WTC11 (cell line): Measurements from ENCODE around the gene NSG2.

Source experiments
- CBFB ChIP-seq: sonication (generic); formaldehyde crosslinking; IDR thresholded peaks from 2 replicates; pipeline ENCODE4 v1.8.1; 2022; ENCODE audit warnings: mild to moderate bottlenecking, low read depth, missing genetic modification reagents
- FOXJ3 ChIP-seq: sonication (generic); formaldehyde crosslinking; IDR thresholded peaks from 2 replicates; pipeline ENCODE4 v1.9.0; 2021; ENCODE audit warnings: missing genetic modification reagents, mild to moderate bottlenecking, borderline replicate concordance
- NR1H2 ChIP-seq: sonication (generic); formaldehyde crosslinking; IDR thresholded peaks from 2 replicates; pipeline ENCODE4 v1.9.0; 2021; ENCODE audit warnings: mild to moderate bottlenecking, moderate library complexity, missing genetic modification reagents
- TF ChIP-seq, protein P1 (sequence below): sonication (generic); formaldehyde crosslinking; IDR thresholded peaks from 2 replicates; pipeline ENCODE4 v1.8.1; 2023; ENCODE audit warnings: mild to moderate bottlenecking, missing genetic modification reagents
- TF ChIP-seq, protein P2 (sequence below): sonication (generic); formaldehyde crosslinking; IDR thresholded peaks from 2 replicates; pipeline ENCODE4 v1.8.0; 2022; ENCODE audit warnings: mild to moderate bottlenecking, missing genetic modification reagents
- TF ChIP-seq, protein P3 (sequence below): sonication (generic); formaldehyde crosslinking; IDR thresholded peaks from 2 replicates; pipeline ENCODE4 v1.8.1; 2023; ENCODE audit warnings: mild to moderate bottlenecking, missing genetic modification reagents, moderate library complexity
- TF ChIP-seq, protein P4 (sequence below): sonication (generic); formaldehyde crosslinking; conservative IDR thresholded peaks from 2 replicates; pipeline ENCODE4 v1.8.1; 2023; ENCODE audit warnings: mild to moderate bottlenecking, low read depth, missing genetic modification reagents, moderate library complexity
- TF ChIP-seq, protein P5 (sequence below): fragments of 200-600 bp; IDR thresholded peaks from 2 replicates; pipeline ENCODE4 v1.8.0; 2022; ENCODE audit warnings: antibody characterized with exemption
- TF ChIP-seq, protein P6 (sequence below): fragments of 250-450 bp; sonication (Bioruptor Pico); IDR thresholded peaks from 2 replicates; pipeline ENCODE4 v1.9.0; 2021; ENCODE audit warnings: mild to moderate bottlenecking
- TF ChIP-seq, protein P7 (sequence below): sonication (generic); formaldehyde crosslinking; IDR thresholded peaks from 2 replicates; pipeline ENCODE4 v1.8.0; 2023; ENCODE audit warnings: missing genetic modification reagents, mild to moderate bottlenecking, borderline replicate concordance
- TF ChIP-seq, protein P8 (sequence below): sonication (generic); formaldehyde crosslinking; IDR thresholded peaks from 2 replicates; pipeline ENCODE4 v1.8.0; 2022; ENCODE audit warnings: missing genetic modification reagents

DNA sequence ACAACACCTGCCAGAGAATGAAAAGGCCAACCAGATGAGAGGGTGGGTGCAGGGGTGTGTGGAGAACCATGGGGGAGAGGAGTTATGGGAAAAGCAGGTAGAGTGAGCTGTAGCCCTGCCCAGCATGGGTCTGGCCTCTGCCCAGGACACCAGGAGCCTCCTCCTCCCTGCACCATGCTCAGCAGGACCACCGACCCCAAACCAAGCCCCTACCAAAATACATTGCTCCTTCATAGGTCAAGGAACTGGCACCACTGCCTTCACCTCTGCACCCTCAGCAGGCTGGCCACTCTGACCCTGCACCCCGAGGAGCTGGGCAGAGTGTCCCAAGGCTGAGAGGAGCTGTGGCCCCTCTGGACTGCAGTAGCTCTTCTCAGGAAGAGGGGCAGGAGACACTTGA is 102.0 kb downstream of the NSG2 start:
- TF ChIP-seq, protein P1, sequence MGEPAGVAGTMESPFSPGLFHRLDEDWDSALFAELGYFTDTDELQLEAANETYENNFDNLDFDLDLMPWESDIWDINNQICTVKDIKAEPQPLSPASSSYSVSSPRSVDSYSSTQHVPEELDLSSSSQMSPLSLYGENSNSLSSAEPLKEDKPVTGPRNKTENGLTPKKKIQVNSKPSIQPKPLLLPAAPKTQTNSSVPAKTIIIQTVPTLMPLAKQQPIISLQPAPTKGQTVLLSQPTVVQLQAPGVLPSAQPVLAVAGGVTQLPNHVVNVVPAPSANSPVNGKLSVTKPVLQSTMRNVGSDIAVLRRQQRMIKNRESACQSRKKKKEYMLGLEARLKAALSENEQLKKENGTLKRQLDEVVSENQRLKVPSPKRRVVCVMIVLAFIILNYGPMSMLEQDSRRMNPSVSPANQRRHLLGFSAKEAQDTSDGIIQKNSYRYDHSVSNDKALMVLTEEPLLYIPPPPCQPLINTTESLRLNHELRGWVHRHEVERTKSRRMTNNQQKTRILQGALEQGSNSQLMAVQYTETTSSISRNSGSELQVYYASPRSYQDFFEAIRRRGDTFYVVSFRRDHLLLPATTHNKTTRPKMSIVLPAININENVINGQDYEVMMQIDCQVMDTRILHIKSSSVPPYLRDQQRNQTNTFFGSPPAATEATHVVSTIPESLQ (CRISPR knock-in tag) = no peak
- TF ChIP-seq, protein P2, sequence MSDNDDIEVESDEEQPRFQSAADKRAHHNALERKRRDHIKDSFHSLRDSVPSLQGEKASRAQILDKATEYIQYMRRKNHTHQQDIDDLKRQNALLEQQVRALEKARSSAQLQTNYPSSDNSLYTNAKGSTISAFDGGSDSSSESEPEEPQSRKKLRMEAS = no peak
- TF ChIP-seq, protein P3, sequence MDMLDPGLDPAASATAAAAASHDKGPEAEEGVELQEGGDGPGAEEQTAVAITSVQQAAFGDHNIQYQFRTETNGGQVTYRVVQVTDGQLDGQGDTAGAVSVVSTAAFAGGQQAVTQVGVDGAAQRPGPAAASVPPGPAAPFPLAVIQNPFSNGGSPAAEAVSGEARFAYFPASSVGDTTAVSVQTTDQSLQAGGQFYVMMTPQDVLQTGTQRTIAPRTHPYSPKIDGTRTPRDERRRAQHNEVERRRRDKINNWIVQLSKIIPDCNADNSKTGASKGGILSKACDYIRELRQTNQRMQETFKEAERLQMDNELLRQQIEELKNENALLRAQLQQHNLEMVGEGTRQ (CRISPR knock-in tag) = no peak
- TF ChIP-seq, protein P4, sequence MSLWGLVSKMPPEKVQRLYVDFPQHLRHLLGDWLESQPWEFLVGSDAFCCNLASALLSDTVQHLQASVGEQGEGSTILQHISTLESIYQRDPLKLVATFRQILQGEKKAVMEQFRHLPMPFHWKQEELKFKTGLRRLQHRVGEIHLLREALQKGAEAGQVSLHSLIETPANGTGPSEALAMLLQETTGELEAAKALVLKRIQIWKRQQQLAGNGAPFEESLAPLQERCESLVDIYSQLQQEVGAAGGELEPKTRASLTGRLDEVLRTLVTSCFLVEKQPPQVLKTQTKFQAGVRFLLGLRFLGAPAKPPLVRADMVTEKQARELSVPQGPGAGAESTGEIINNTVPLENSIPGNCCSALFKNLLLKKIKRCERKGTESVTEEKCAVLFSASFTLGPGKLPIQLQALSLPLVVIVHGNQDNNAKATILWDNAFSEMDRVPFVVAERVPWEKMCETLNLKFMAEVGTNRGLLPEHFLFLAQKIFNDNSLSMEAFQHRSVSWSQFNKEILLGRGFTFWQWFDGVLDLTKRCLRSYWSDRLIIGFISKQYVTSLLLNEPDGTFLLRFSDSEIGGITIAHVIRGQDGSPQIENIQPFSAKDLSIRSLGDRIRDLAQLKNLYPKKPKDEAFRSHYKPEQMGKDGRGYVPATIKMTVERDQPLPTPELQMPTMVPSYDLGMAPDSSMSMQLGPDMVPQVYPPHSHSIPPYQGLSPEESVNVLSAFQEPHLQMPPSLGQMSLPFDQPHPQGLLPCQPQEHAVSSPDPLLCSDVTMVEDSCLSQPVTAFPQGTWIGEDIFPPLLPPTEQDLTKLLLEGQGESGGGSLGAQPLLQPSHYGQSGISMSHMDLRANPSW (CRISPR knock-in tag) = no peak
- TF ChIP-seq, protein P5, sequence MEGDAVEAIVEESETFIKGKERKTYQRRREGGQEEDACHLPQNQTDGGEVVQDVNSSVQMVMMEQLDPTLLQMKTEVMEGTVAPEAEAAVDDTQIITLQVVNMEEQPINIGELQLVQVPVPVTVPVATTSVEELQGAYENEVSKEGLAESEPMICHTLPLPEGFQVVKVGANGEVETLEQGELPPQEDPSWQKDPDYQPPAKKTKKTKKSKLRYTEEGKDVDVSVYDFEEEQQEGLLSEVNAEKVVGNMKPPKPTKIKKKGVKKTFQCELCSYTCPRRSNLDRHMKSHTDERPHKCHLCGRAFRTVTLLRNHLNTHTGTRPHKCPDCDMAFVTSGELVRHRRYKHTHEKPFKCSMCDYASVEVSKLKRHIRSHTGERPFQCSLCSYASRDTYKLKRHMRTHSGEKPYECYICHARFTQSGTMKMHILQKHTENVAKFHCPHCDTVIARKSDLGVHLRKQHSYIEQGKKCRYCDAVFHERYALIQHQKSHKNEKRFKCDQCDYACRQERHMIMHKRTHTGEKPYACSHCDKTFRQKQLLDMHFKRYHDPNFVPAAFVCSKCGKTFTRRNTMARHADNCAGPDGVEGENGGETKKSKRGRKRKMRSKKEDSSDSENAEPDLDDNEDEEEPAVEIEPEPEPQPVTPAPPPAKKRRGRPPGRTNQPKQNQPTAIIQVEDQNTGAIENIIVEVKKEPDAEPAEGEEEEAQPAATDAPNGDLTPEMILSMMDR = no peak
- TF ChIP-seq FOXJ3 (CRISPR knock-in tag) (no peak), NR1H2 (CRISPR knock-in tag) (no peak), CBFB (CRISPR knock-in tag) (no peak)
- TF ChIP-seq, protein P6, sequence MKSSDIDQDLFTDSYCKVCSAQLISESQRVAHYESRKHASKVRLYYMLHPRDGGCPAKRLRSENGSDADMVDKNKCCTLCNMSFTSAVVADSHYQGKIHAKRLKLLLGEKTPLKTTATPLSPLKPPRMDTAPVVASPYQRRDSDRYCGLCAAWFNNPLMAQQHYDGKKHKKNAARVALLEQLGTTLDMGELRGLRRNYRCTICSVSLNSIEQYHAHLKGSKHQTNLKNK (CRISPR knock-in tag) = no peak
- TF ChIP-seq, protein P7, sequence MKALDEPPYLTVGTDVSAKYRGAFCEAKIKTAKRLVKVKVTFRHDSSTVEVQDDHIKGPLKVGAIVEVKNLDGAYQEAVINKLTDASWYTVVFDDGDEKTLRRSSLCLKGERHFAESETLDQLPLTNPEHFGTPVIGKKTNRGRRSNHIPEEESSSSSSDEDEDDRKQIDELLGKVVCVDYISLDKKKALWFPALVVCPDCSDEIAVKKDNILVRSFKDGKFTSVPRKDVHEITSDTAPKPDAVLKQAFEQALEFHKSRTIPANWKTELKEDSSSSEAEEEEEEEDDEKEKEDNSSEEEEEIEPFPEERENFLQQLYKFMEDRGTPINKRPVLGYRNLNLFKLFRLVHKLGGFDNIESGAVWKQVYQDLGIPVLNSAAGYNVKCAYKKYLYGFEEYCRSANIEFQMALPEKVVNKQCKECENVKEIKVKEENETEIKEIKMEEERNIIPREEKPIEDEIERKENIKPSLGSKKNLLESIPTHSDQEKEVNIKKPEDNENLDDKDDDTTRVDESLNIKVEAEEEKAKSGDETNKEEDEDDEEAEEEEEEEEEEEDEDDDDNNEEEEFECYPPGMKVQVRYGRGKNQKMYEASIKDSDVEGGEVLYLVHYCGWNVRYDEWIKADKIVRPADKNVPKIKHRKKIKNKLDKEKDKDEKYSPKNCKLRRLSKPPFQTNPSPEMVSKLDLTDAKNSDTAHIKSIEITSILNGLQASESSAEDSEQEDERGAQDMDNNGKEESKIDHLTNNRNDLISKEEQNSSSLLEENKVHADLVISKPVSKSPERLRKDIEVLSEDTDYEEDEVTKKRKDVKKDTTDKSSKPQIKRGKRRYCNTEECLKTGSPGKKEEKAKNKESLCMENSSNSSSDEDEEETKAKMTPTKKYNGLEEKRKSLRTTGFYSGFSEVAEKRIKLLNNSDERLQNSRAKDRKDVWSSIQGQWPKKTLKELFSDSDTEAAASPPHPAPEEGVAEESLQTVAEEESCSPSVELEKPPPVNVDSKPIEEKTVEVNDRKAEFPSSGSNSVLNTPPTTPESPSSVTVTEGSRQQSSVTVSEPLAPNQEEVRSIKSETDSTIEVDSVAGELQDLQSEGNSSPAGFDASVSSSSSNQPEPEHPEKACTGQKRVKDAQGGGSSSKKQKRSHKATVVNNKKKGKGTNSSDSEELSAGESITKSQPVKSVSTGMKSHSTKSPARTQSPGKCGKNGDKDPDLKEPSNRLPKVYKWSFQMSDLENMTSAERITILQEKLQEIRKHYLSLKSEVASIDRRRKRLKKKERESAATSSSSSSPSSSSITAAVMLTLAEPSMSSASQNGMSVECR (CRISPR knock-in tag) = no peak
- TF ChIP-seq, protein P8, sequence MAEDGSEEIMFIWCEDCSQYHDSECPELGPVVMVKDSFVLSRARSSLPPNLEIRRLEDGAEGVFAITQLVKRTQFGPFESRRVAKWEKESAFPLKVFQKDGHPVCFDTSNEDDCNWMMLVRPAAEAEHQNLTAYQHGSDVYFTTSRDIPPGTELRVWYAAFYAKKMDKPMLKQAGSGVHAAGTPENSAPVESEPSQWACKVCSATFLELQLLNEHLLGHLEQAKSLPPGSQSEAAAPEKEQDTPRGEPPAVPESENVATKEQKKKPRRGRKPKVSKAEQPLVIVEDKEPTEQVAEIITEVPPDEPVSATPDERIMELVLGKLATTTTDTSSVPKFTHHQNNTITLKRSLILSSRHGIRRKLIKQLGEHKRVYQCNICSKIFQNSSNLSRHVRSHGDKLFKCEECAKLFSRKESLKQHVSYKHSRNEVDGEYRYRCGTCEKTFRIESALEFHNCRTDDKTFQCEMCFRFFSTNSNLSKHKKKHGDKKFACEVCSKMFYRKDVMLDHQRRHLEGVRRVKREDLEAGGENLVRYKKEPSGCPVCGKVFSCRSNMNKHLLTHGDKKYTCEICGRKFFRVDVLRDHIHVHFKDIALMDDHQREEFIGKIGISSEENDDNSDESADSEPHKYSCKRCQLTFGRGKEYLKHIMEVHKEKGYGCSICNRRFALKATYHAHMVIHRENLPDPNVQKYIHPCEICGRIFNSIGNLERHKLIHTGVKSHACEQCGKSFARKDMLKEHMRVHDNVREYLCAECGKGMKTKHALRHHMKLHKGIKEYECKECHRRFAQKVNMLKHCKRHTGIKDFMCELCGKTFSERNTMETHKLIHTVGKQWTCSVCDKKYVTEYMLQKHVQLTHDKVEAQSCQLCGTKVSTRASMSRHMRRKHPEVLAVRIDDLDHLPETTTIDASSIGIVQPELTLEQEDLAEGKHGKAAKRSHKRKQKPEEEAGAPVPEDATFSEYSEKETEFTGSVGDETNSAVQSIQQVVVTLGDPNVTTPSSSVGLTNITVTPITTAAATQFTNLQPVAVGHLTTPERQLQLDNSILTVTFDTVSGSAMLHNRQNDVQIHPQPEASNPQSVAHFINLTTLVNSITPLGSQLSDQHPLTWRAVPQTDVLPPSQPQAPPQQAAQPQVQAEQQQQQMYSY (CRISPR knock-in tag) = no peak
